ENCODE measurements around the gene MEAK7.

MEAK7 gene

DNA sequence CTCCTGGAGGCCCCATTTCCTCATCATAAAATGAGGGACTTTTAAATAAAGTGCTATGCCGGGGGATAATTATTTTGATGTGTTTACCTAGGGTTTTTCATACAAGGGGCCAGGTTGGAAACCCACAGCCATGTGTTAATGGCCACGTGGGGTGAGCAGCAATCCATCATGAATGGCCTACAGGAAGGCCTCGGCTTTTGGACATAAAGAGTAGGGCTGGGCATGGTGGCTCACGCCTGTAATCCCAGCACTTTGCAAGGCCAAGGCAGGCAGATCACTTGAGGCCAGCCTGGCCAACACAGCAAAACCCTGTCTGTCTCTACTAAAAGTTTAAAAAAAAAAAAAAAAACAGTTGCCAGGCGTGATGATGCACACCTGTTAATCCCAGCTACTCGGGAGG is 40.3 kb downstream of the MEAK7 start:
- DNase-seq = no peak

DNA sequence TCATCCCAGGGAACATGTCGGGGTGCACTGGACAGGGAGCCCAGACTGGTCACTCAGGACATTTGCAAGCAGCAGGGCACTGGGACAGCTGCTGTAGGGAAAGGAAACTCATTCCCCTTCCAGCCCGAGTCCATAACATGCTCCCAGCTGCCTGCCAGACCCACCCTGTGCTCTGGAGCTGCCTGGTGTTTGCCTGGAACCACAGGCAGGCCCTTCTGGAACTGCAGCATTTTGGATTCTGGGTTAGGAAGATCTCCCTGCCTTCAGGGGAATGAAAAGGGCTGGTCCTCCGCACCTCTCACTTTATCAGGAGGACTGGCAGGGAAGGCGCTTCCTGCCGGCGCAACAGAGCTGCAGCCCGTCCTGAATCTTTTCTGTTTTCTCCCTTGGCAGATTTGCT is 41.2 kb downstream of the MEAK7 start:
- DNase-seq = no peak

DNA sequence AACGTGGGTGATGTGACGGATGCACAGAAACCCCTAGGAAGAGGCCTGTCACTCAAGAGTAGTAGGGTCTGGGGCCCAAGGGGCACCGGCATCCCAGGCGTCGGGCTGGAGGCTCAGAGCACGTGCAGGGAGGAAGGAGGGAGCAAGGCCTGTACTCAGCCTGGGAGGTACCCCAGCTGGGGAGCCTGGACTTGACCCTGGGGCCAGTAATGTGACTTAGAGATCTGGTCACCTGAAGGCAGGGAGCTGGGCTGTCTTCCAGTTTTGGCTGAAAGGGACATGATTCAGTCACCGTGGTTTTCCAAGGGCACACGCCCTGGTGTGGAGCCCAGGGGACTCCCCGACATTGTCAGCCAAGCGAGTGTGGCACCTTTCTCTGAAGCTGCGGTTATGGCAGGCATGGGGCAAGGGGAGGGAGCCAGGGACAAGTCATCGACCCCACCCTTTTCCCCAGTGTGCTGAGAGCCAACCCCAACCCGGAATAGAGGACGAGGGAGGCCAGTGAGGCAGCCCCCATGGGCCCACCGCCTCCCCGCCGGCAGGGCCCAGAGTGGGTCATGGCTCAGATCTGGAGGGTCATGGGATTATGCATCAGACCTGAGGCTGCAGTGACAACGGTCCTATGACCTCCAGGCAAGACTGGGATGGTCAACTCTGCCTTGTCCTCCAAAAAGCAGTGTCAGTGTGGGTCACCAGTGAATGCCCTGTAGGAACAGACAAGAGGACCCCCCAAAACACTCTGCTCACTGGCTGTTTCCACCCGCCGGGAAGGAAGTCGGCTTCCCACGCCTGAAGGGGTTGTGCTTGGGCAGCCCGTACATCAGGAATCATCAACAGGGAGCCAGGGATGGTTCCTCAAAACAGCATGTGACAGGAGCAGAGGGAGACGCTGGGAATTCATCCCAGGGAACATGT is 41.9 kb downstream of the MEAK7 start:
- DNase-seq = no peak

DNA sequence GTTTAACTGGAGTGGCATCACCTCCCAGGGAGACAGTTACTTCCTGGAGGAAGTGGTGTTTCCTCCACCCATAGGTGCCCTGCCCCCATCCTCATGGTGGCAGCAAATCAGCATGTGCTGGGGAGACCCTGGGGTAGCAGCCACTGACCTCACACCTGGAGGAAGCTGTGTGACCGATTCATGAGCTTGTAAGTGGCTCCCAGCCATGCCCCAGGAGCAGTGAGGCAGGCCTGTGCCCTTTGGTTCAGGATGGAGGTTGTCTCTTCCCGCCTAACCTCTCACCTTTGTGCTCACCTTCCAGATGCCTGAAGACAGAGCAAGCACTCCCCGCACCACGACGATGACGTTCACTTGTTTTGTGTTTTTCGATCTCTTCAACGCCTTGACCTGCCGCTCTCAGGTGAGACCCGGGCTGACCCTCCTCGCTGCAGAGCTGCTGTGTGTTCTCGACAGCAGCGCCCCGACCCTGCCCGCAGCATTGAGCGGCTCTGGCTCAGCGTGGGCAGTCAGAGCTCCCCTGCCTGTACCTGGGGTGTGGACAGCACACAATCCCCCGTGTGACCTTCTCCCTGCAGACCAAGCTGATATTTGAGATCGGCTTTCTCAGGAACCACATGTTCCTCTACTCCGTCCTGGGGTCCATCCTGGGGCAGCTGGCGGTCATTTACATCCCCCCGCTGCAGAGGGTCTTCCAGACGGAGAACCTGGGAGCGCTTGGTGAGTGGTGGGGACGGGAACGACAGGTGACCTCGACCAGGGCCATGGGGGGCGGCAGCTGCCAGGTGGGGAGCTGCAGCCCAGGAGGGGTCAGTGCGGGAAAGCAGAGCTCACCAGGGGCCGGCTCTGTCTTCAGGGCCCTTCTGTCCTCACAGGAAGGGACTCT is 42.8 kb downstream of the MEAK7 start:
- DNase-seq = no peak

DNA sequence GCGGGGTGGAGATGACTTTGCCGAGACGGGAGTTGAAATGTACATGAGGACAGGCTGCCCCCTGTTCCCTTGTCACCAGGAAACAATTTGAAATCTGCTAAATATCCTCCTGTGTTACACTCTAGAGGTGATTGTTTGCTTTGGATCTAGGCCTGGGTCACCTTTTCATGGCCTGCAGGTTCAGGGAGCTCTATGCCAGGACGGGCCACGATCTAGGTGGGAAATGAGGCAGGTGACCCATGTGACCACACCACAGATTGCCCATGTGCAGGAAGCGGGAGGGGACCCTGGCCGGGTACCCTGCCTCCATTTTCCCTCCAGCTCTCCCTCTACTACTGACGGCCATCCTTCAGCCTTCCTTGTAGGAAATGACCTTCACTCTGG is 43.4 kb downstream of the MEAK7 start:
- DNase-seq = no peak

DNA sequence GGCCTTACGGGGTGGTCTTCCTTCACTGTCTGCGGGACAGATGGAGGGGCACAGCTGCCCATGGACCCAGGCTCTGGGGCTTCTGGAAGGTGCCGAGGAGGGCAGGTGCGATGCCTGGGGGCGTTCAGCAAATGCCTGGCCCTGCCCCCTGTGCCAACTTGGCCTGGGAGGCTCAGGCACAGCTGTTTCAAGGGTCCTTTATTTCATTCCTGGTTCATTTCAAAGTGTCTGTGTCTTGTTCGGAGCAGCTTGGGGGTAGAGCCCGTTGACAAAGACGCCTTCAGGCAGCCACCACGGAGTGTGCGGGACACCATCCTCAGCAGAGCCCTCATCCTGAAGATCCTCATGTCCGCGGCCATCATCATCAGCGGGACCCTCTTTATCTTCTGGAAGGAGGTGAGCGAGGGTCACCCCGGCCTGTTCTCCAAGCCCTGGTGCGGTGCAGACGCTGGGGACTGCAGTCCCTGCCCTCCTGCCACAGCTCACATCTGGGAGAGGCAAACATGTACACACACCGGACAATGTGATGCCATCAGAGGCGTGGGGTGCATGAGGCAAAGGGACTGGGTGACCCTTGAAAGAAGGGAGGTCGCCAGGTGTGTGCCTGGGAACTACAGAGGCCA is 43.9 kb downstream of the MEAK7 start:
- no peak for DNase-seq

DNA sequence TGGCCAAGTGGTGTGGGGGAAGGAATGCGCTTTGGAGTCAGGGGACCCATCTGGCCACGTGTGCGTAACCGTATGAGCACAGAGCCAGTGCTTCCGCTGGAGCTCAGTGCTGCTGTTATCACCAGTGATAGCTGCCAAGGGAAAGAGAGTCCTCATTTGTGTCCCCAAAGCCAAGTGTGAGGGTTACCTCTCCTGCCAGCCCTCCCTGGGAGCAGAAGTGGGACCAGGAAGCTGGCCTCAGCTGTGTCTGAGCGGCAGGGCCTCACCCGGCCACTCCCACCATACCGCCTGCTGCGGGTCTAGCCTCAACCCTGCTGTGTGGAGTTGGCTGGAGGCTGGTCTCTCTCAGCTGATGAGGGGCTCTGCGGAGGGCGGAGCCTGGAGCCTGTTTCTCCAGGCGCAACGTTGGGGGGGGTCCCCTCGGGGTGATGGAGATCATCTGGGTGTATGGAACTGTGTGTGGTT is 44.5 kb downstream of the MEAK7 start:
- peak; percentile 61 for DNase-seq

DNA sequence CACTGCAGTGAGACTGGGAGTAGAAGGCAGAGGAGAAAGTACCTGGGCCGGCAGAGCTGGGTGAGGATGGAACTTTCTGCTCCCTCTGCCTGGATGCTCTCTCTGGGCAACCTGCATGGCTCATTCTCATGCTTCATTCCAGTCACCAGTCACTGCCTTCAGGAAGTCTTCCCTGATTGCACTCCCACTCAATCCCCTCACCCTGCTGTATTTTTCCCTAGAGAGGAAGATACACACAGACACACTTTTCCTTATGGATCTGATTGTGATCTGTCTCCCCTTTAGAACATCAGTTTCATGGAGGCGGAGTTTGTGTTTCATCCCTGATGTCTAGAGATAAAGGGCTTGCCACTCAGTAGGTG is 44.9 kb downstream of the MEAK7 start:
- DNase-seq = no peak

DNA sequence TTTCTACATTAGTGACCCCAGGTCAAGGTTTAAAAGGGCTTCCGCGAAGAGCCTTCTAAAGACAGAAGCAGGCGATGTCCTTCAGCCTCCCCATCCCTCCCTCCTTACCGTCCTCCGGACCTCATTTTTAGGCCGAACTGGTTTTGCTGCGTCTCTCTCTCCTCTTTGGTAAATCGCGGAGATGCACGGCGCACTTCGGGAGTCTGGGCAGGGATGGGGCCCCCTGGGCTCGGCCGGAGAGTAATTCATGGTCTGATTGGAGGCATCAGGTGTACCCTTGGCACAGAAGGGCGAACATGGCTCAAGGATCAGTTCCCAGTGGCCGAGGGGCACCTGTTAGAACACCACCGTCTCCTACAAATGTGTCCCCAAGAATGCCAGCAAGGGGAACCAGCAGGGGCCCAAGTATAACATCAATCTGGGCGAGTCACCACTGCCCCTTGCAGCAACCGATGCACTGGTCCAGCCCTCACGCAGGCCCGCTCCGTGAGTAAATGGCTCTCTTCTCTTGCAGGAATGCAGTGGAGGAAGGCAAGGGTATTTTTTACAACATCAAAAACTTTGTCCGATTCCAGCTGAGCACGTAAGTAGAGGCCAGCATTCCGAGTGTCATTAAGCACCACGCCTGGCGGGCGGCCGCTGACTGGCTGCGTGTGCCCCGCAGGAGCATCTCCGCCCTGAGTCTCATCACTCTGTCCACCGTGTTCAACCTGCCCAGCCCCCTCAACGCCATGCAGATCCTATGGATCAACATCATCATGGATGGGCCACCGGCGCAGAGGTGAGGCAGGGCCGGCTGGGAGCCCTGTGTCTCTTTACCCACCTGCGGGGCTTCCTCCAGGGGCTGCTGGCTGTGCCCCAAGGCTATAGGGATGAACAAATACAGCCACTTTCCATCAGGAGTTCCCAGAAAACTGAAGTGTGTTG is 45.6 kb downstream of the MEAK7 start:
- DNase-seq = no peak

DNA sequence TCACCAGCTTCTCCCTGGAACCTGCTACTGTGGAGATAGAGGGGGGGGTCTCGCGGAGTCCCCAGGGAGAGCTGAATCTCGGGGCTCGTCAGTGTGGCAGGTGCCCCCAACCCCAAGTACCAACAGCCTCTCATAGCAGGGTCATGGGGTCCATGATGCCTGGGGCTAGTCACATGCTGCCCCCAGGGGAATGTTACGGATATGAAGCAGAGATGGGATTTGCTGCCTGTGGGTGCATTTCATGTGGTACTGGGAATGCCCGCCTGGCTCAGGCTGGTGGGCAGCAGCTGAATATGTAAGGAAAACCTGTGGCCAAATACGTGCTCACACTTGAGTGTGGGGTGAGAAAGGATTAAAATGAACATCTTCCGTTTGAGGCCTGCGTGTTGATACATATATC is 49.4 kb downstream of the MEAK7 start:
- DNase-seq = no peak

Data from right hindlimb (tissue), 1 donor.